DND-41 (cell line): ENCODE measurements around the gene DEPDC4.

ENCODE experiments used
- ATAC-seq: fragments of 200-7000 bp; cut with Tn5 transposase; 3 replicates; pipeline ENCODE4 v1.9.1; 2021; ENCODE audit warnings: low read depth; ENCODE audit not compliant: insufficient read depth
- DNase-seq: peaks from one replicate; pipeline ENCODE4 v3.0.0-alpha.2; 2020
- H2AFZ ChIP-seq: 2 replicates; pipeline ENCODE4 v1.6.0; 2012; ENCODE audit warnings: low read depth, low read length
- H3K27ac ChIP-seq: 2 replicates; pipeline ENCODE4 v1.5.1; 2012; ENCODE audit warnings: low read length, inconsistent platforms
- H3K27me3 ChIP-seq: fragments of 200-600 bp; sonication (generic); 2 replicates; pipeline ENCODE4 v1.6.0; 2012; ENCODE audit warnings: low read length, mild to moderate bottlenecking, inconsistent platforms; ENCODE audit not compliant: insufficient read depth, poor library complexity
- H3K36me3 ChIP-seq: 2 replicates; pipeline ENCODE4 v1.5.1; 2012; ENCODE audit warnings: low read length, inconsistent platforms; ENCODE audit not compliant: insufficient read depth
- H3K4me1 ChIP-seq: 2 replicates; pipeline ENCODE4 v1.5.1; 2012; ENCODE audit warnings: mild to moderate bottlenecking, low read length; ENCODE audit not compliant: insufficient read depth
- H3K4me2 ChIP-seq: 2 replicates; pipeline ENCODE4 v1.6.0; 2012; ENCODE audit warnings: mild to moderate bottlenecking, moderate library complexity, low read length, inconsistent platforms; ENCODE audit not compliant: insufficient read depth
- H3K4me3 ChIP-seq, 2 experiments: fragments of 200-600 bp in 1 of 2; shearing (Covaris generic) in 1 of 2; 2 replicates each; pipeline ENCODE4 v1.5.1; 2012 to 2016; ENCODE audit warnings: inconsistent platforms in 2 of 2, low read length in 2 of 2, mild to moderate bottlenecking in 2 of 2, low read depth in 1 of 2, moderate library complexity in 1 of 2
- H3K79me2 ChIP-seq: 2 replicates; pipeline ENCODE4 v1.6.0; 2012; ENCODE audit warnings: low read length, inconsistent platforms; ENCODE audit not compliant: insufficient read depth
- H3K9ac ChIP-seq: 2 replicates; pipeline ENCODE4 v1.6.0; 2012; ENCODE audit warnings: low read depth, mild to moderate bottlenecking, inconsistent platforms, low read length, moderate library complexity
- H3K9me3 ChIP-seq: 2 replicates; pipeline ENCODE4 v1.5.1; 2012; ENCODE audit warnings: low read length, moderate library complexity, mild to moderate bottlenecking, inconsistent platforms; ENCODE audit not compliant: insufficient read depth, severe bottlenecking
- H4K20me1 ChIP-seq: 2 replicates; pipeline ENCODE4 v1.6.0; 2012; ENCODE audit warnings: low read length; ENCODE audit not compliant: insufficient read depth
- EZH2 ChIP-seq: IDR thresholded peaks from 3 replicates; pipeline ENCODE4 v1.6.1; 2012; ENCODE audit warnings: borderline replicate concordance, low read depth, mild to moderate bottlenecking, moderate library complexity, low read length, inconsistent platforms; ENCODE audit not compliant: severe bottlenecking
- TF ChIP-seq, protein P1 (sequence below): IDR thresholded peaks from 2 replicates; pipeline ENCODE4 v1.5.1; 2012; ENCODE audit warnings: borderline replicate concordance, low read length, moderate library complexity, mild to moderate bottlenecking; ENCODE audit not compliant: poor library complexity, severe bottlenecking; ENCODE audit errors: extremely low read depth

DEPDC4 gene

DNA sequence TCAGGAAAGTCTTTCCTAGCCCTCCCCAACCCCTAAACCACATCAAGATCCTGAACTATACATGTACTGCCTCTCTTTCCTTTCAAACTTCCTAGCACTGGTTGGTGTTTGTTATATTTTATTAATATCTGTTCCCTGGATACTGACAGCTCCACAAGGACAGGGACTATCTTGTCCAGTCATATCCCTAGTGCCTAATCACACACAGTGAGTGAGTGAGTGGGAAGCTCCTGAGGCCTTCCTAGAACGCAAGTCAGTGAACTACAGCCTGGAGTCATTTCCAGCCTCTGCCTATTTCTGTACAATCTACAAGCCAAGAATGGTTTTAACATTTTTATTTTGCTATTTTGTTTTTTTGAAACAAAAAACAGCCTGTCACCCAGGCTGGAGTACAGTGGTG lies 73.8 kb downstream of the DEPDC4 start:
- Histone ChIP-seq H3K9me3 (no peaks in the 10 kb centered on the region), H3K27me3 (no peaks in the 10 kb centered on the region), H3K4me1 (peaks cover 3% of the 10 kb centered on the region), H2AFZ (no peak overlapping the region), H3K9ac (no peak overlapping the region), H4K20me1 (peaks cover 3% of the 10 kb centered on the region; the same call in 1 of the 2 replicates), H3K4me3 (no peak overlapping the region), H3K27ac (no peak overlapping the region), H3K79me2 (peaks cover 2% of the 10 kb centered on the region; the same call in 1 of the 2 replicates), H3K36me3 (peaks cover 59% of the 10 kb centered on the region), H3K4me2 (no peak overlapping the region)
- TF ChIP-seq, protein P1, sequence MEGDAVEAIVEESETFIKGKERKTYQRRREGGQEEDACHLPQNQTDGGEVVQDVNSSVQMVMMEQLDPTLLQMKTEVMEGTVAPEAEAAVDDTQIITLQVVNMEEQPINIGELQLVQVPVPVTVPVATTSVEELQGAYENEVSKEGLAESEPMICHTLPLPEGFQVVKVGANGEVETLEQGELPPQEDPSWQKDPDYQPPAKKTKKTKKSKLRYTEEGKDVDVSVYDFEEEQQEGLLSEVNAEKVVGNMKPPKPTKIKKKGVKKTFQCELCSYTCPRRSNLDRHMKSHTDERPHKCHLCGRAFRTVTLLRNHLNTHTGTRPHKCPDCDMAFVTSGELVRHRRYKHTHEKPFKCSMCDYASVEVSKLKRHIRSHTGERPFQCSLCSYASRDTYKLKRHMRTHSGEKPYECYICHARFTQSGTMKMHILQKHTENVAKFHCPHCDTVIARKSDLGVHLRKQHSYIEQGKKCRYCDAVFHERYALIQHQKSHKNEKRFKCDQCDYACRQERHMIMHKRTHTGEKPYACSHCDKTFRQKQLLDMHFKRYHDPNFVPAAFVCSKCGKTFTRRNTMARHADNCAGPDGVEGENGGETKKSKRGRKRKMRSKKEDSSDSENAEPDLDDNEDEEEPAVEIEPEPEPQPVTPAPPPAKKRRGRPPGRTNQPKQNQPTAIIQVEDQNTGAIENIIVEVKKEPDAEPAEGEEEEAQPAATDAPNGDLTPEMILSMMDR = no peak
- TF ChIP-seq EZH2 = no peak
- DNase-seq = no peak
- no peak for ATAC-seq
